HL-60 (cell line): Measurements from ENCODE around the gene BRINP3.

Experiments used
- CTCF ChIP-seq: IDR thresholded peaks from one replicate; pipeline ENCODE4 v1.5.1; 2011; ENCODE audit warnings: low read length, control low read depth, inconsistent platforms; ENCODE audit not compliant: insufficient read depth
- POLR2AphosphoS5 ChIP-seq: IDR thresholded peaks from 2 replicates; pipeline ENCODE4 v1.6.1; 2012; ENCODE audit warnings: low read depth
- REST ChIP-seq: IDR thresholded peaks from 2 replicates; pipeline ENCODE4 v1.6.1; 2012; ENCODE audit warnings: low read depth; ENCODE audit not compliant: insufficient replicate concordance

GRCh38 chr1:190250368-190250767, 227.3 kb downstream of the BRINP3 start:
- TF ChIP-seq CTCF: no peak
- no peak for TF ChIP-seq REST
- TF ChIP-seq POLR2AphosphoS5: no peak
